NCI-H2081 (cell line): ENCODE data around the gene RBM19.
A peak's percentile ranks its signal among the peaks of the same experiment; 100 is the strongest.
"Not testable (repeated sequence)": the region's sequence is repeated elsewhere in the genome, so short reads cannot be mapped to it uniquely, and the experiment has no call there.

Experiments
- DNase-seq, 2 experiments: peaks; one replicate each; lab custom pipeline; 2025; lab: John Stamatoyannopoulos, UW

The RBM19 gene

GRCh38 chr12:113905829-113906228 lies 60.3 kb downstream of the RBM19 start:
- no peak for DNase-seq

- no peak for DNase-seq
These were observed 62.7 kb downstream of the RBM19 start for GRCh38 chr12:113903381-113903863.

- not testable (repeated sequence) for DNase-seq
These were observed 64.8 kb downstream of the RBM19 start for GRCh38 chr12:113901319-113901718.

DNA sequence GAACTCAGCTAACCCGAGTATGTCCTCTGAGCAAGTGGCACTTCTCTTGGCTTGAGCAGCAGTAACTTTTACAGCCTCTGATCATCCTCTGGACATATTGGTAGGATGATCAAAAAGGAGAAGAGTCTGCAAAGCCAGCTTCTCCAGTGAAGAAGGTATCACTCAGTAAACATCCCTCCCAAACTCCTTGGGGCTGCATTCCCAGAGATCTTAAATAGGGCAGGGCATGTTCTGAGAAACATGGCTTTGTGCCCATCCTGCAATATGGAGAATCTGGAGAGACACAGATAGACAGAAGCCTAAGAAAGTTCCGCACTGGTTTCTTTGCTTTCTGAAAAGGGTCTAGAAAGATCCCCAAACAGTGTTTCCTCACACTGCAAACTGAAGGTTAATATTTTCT lies 65.4 kb downstream of the RBM19 start:
- no peak for DNase-seq

- peak; percentile 55 to 80 for DNase-seq
These were observed 66.3 kb downstream of the RBM19 start for GRCh38 chr12:113899561-113900471.

- DNase-seq: no peak
These were observed 67.0 kb downstream of the RBM19 start for GRCh38 chr12:113899042-113899560.

DNA sequence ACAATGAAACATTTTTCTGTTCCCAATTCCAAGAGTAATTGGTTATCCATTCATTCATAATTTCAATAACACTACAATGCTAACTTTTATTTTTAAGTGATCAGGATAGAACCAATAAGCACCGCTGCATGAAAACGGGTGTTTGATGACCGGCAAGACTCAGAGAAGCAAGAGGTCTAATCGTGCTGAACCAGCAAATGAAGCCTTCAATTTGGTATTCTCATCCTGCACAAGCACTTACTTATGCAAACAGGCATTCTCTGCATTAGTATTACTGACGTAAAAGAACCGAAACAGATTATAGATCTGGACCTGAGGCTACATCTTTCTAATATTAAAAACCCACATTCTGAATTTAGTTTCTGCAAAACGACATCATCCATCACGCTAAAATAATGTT lies 67.7 kb downstream of the RBM19 start:
- DNase-seq: peak in 1 of 2 experiments; percentile 5

GRCh38 chr12:113897406-113897805 lies 68.7 kb downstream of the RBM19 start:
- DNase-seq: no peak

GRCh38 chr12:113896841-113897240 lies 69.3 kb downstream of the RBM19 start:
- no peak for DNase-seq

DNA sequence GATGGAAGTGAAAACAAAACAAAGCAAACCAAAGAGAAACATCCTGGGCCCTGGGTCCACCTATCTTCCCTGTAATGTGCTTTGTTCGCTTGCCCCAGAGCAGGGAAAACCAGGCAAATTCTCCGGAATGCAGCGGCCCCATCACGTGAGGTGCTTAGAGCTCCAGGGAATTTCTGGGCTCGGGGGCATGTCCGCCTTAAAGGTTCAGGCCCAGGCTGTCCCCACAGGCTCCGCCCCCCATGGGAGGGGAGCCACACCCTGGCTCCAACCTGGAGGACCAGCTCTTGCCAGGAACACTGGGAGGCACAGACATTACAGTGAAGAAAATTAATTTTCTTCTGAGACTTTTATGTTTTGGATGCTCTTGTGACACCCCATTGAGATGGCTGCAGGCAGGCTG lies 69.9 kb downstream of the RBM19 start:
- DNase-seq: no peak

- DNase-seq: no peak
These were observed 70.9 kb downstream of the RBM19 start for GRCh38 chr12:113895176-113895575.

GRCh38 chr12:113894697-113895096 lies 71.4 kb downstream of the RBM19 start:
- no peak for DNase-seq

DNA sequence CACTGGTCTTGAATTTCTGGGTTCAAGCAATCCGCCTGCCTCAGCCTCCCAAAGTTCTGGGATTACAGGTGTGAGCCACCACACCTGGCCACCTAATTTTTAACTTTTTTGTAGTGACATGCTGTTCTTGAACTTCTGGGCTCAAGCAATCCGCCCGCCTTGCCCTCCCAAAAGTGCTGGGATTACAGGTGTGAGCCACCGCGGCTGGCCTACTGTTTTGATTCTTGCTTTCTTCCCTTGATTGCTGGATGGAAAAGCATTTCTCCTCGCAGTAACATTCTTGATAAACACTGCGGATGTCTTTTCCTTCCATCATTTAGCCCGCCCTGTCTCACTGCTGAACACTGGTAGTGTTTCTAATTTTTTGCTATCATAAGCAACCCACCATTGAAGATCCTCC lies 72.9 kb downstream of the RBM19 start:
- no peak for DNase-seq

- DNase-seq: no peak
These were observed 73.6 kb downstream of the RBM19 start for GRCh38 chr12:113892556-113892955.

DNA sequence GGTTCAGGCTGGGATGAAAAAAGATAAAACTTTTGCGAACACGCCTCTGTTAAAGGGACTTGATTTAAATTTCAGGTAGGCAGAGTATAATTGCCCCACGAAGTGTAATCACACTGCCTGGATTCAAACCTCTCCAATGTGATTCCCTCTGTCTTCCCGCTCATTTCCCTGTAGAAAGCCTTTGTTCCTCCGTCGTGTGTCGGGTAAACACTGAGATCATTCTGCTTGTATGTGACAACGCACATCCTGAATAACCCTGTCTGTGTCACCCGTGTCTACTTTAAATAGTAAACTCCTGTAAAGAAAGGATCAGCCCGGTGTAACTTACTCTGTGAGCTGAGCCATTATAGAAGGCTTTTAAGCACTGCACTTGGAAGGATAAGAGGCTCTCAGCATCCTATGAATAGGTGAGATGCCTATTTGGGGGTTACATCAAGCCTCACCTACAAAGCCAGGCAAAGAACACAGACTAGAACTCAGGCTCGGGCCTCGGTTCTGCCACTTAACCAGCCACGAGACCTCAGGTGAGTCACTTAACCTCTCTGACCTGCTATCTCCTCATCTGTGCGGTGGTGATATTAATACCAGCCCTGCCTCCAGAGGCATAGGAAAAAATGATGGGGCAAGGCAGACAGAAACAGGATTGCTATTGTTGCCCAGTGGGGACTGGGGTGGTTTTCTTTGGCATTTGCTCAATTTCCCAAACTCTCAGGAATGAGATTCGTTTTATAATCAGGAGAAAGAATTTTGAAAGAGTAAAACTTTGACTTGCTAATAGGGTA lies 74.2 kb downstream of the RBM19 start:
- no peak for DNase-seq

- no peak for DNase-seq
These were observed 74.9 kb downstream of the RBM19 start for GRCh38 chr12:113891167-113891692.

- DNase-seq: no peak
These were observed 76.1 kb downstream of the RBM19 start for GRCh38 chr12:113889891-113890581.

DNA sequence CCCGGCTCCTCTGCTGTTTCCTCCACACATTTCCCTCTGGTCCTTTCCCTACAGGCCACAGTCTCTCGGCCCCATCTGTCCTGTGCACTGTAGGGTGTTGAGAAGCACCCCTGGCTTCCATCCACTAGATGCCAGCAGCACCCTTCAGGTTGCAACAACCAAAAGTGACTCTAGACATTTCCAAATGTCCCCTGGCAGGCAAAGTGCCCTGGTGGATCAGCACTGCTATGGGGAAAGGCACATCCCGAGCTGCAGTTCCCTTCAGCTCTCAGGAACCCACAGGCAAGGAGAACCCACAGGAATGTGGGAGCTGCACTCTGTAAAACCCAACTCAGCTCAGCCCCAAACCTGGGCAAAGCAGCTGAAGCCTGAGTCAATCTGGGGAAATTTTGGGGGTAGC lies 77.0 kb downstream of the RBM19 start:
- no peak for DNase-seq

DNA sequence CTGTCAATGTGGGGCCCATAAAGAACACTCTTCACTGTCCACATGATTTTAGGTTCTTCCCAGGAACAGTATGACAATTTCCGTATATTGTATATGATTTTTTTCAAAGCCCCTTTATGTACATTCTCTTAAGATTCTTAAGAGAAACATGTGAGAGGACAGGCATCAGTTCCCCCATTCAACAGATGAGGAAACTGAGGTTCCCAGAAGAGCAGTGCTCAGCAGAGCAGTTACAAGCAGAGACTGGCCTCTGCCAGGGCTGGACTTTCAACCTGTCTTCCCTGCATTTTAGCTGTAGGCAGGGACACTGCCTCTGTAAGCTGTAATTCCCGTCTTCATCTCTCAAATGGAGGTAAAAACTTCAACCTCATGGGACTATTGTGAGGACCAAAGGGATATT lies 77.7 kb downstream of the RBM19 start:
- no peak for DNase-seq

DNA sequence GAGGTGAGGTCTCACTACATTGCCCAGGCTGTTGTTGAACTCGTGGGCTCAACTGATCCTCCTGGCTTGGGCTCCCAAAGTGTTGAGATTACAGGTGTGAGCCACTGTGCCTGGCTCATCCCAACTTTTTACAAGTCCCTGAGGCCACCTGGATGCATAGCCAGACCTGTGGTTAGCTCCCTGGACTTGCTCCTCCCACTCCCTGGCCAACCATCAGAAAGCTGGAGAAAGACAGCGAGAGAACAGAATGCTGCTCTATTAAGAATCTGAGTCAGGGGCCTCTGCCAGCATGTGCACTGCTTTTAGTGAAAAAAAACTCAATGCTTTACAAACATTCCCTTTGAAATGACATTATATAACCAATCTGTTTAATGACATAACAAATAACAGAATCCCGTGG lies 78.2 kb downstream of the RBM19 start:
- peak in 1 of 2 experiments; percentile 32 for DNase-seq

DNA sequence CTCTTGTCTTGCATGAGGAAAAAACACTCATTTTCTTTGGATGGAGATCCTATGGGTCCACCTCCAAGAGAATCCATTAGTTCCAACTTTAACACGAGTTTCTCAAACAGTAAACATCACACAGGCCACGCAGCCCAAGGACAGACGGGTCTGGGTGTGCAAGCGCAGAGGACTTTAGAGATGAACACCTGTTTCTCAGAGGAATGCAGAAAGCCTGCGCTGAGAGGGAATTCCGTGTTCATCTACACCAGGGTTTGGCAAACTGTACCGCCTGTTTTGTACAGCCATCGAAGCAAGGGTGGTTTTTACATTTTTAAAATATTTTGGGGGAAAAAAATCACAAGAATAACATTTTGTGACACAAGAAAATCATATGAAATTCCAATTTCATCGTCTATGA lies 79.4 kb downstream of the RBM19 start:
- no peak for DNase-seq

GRCh38 chr12:113884392-113884791 lies 81.7 kb downstream of the RBM19 start:
- DNase-seq: no peak
